ENCODE measurements around the gene SFMBT2. TPM values are rescaled to one million over a fixed set of nuclear protein-coding genes. Genes with fewer than 3 reads are reported as not detected.

The SFMBT2 gene
- total RNA-seq, 2 experiments from 2014 or later = 23.8 to 27.6 TPM

- peak; percentile 37 for ATAC-seq
- Mint-ChIP-seq H3K27ac (peak overlapping the region; percentile 42), H3K4me3 (no peak overlapping the region), H3K36me3 (ENCODE audit: low read depth) (peaks cover 9% of the 10 kb centered on the region), H3K9me3 (no peaks in the 10 kb centered on the region), H3K27me3 (no peaks in the 10 kb centered on the region), H3K4me1 (ENCODE audit: low read depth) (peaks cover 57% of the 10 kb centered on the region)
- ChIA-PET POLR2A (no interaction called here), CTCF (no interaction called here)
- TF ChIP-seq, protein P1, sequence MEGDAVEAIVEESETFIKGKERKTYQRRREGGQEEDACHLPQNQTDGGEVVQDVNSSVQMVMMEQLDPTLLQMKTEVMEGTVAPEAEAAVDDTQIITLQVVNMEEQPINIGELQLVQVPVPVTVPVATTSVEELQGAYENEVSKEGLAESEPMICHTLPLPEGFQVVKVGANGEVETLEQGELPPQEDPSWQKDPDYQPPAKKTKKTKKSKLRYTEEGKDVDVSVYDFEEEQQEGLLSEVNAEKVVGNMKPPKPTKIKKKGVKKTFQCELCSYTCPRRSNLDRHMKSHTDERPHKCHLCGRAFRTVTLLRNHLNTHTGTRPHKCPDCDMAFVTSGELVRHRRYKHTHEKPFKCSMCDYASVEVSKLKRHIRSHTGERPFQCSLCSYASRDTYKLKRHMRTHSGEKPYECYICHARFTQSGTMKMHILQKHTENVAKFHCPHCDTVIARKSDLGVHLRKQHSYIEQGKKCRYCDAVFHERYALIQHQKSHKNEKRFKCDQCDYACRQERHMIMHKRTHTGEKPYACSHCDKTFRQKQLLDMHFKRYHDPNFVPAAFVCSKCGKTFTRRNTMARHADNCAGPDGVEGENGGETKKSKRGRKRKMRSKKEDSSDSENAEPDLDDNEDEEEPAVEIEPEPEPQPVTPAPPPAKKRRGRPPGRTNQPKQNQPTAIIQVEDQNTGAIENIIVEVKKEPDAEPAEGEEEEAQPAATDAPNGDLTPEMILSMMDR (IDR thresholded peaks at IDR 0.05) = no peak
- no peak for DNase-seq
- intact Hi-C loops (cut with micrococcal nuclease) = no loop called here
Observed at GRCh38 chr10:7291487-7292270, 119.2 kb downstream of the SFMBT2 start.

GRCh38 chr10:7288060-7288690 is 122.7 kb downstream of the SFMBT2 start:
- Mint-ChIP-seq H3K27ac (no peak overlapping the region), H3K4me3 (no peak overlapping the region), H3K27me3 (no peaks in the 10 kb centered on the region), H3K4me1 (ENCODE audit: low read depth) (peaks cover 41% of the 10 kb centered on the region), H3K36me3 (ENCODE audit: low read depth) (peaks cover 12% of the 10 kb centered on the region), H3K9me3 (no peaks in the 10 kb centered on the region)
- intact Hi-C loops (cut with micrococcal nuclease) = no loop called here
- TF ChIP-seq, protein P1 (IDR thresholded peaks at IDR 0.05) = no peak
- ChIA-PET CTCF (interaction anchor here (1.2 kb wide), 1 partner anchor 167 kb away, joined by 3 read pairs; no protein-coding TSS in a partner anchor), POLR2A (interaction anchor here (0.9 kb wide), 1 partner anchor 16 kb away, joined by 3 read pairs; no protein-coding TSS in a partner anchor)
- no peak for ATAC-seq
- peak; percentile 31 for DNase-seq

- no peaks in the 10 kb centered on the region for H3K27me3 Mint-ChIP-seq
- H3K36me3 Mint-ChIP-seq (ENCODE audit: low read depth) = peaks cover 17% of the 10 kb centered on the region
- intact Hi-C loops (cut with micrococcal nuclease) = no loop called here
- no peak overlapping the region for H3K4me3 Mint-ChIP-seq
- CTCF ChIA-PET = no interaction called here
- H3K27ac Mint-ChIP-seq = no peak overlapping the region
- POLR2A ChIA-PET = no interaction called here
- peaks cover 39% of the 10 kb centered on the region for H3K4me1 Mint-ChIP-seq (ENCODE audit: low read depth)
- no peak for ATAC-seq
- H3K9me3 Mint-ChIP-seq = no peaks in the 10 kb centered on the region
- no peak for DNase-seq
- TF ChIP-seq, protein P1 (IDR thresholded peaks at IDR 0.05) = no peak
Observed at GRCh38 chr10:7287377-7287776, 123.5 kb downstream of the SFMBT2 start.

DNA sequence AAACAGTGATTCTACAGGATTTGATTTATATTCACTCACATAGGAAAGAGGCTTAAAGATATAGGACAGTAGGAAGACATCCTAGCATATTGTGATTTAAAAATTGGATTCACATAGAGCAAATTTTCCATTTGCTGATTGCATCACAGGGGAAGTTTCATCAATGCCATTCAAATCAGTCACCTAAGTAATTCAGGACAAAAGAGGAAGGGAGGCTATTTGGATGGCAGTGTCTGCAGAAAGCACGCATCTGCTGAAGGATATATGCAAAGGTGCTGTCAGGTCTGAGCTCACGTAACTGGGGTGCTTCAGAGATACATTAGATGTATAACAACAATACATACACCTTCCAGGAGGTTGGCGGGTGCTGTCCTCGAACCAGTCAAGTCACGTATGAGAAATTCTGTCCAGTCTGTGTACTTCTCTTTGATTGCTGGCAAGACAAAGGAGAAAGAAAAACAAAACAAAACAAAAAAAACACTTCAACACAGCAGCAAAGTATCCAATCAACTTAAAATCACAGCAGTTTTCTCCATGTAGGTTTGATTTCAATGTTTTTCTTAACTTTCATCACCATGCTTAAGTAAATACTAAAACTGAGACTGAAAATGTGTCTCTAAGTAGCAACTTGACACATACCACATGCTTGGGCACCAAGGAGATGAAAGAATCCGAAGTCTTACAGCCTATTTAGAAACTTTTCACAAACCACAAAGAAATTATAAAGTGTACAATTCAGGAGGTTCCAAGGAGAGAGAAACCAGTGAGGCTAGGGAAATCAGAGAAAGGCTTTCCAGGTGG is 125.1 kb downstream of the SFMBT2 start:
- H3K4me1 Mint-ChIP-seq (ENCODE audit: low read depth) = peaks cover 26% of the 10 kb centered on the region
- no peak for ATAC-seq
- intact Hi-C loops (cut with micrococcal nuclease) = no loop called here

More for the DNA sequence above, 125.1 kb downstream of the SFMBT2 start:
- Mint-ChIP-seq H3K27ac (no peak overlapping the region), H3K4me3 (no peak overlapping the region), H3K36me3 (ENCODE audit: low read depth) (peaks cover 18% of the 10 kb centered on the region), H3K9me3 (no peaks in the 10 kb centered on the region), H3K27me3 (no peaks in the 10 kb centered on the region)
- ChIA-PET POLR2A (no interaction called here), CTCF (interaction anchor here (0.6 kb wide), 1 partner anchor 17 kb away, joined by 3 read pairs; no protein-coding TSS in a partner anchor)
- no peak for DNase-seq
- TF ChIP-seq, protein P1 (IDR thresholded peaks at IDR 0.05) = no peak
